Liver (tissue), 9 donors: ENCODE results near the gene TLR8. TPM values are rescaled to one million over a fixed set of nuclear protein-coding genes. Genes with fewer than 3 reads are reported as not detected.
"Not testable (repeated sequence)": the region's sequence is repeated elsewhere in the genome, so short reads cannot be mapped to it uniquely, and the experiment has no call there.

ENCODE experiments used
- DNase-seq: peaks from one replicate; pipeline ENCODE4 v3.0.0-alpha.2; 2017; ENCODE audit warnings: low spot score
- H3K27ac ChIP-seq, 2 donors: one replicate each; pipeline ENCODE4 v1.7.0; 2013; ENCODE audit warnings: inconsistent platforms in 2 of 2, low read length in 2 of 2, control low read depth in 1 of 2, low read depth in 1 of 2, mild to moderate bottlenecking in 1 of 2
- H3K27me3 ChIP-seq, 4 donors: one replicate each; pipeline versions ENCODE4 v1.6.1 to v1.7.0; 2013; ENCODE audit warnings: low read length in 3 of 4, inconsistent platforms in 1 of 4, mild to moderate bottlenecking in 1 of 4, moderate library complexity in 1 of 4; ENCODE audit not compliant: control insufficient read depth in 4 of 4, insufficient read depth in 4 of 4
- H3K36me3 ChIP-seq, 4 donors: one replicate each; pipeline versions ENCODE4 v1.6.1 to v1.7.0; 2013; ENCODE audit warnings: low read length in 3 of 4, mild to moderate bottlenecking in 3 of 4, low read depth in 1 of 4, moderate library complexity in 1 of 4; ENCODE audit not compliant: control insufficient read depth in 4 of 4, insufficient read depth in 3 of 4
- H3K4me1 ChIP-seq, 4 donors: one replicate each; pipeline versions ENCODE4 v1.6.1 to v1.7.0; 2013; ENCODE audit warnings: low read length in 3 of 4, mild to moderate bottlenecking in 3 of 4, moderate library complexity in 1 of 4; ENCODE audit not compliant: control insufficient read depth in 4 of 4, insufficient read depth in 4 of 4
- H3K4me3 ChIP-seq, 3 donors: one replicate each; pipeline versions ENCODE4 v1.6.1 to v1.7.0; 2013; ENCODE audit warnings: low read length in 3 of 3, control low read depth in 1 of 3, low read depth in 1 of 3, mild to moderate bottlenecking in 1 of 3
- H3K9ac ChIP-seq, 2 donors: one replicate each; pipeline ENCODE4 v1.7.0; 2013; ENCODE audit warnings: low read length in 2 of 2, mild to moderate bottlenecking in 2 of 2, moderate library complexity in 2 of 2, control low read depth in 1 of 2, low read depth in 1 of 2
- H3K9me3 ChIP-seq, 4 donors: one replicate each; pipeline versions ENCODE4 v1.6.1 to v1.7.0; 2013; ENCODE audit warnings: low read length in 3 of 4; ENCODE audit not compliant: control insufficient read depth in 4 of 4
- EGR1 ChIP-seq, 2 donors: IDR thresholded peaks; 2 replicates each; pipeline ENCODE4 v1.6.1; 2016 to 2018; ENCODE audit warnings: antibody characterized with exemption in 2 of 2, low read depth in 2 of 2
- FOXA2 ChIP-seq: IDR thresholded peaks from 2 replicates; pipeline ENCODE4 v1.6.1; 2016; ENCODE audit warnings: antibody characterized with exemption
- HNF4A ChIP-seq, 2 donors: conservative IDR thresholded peaks; 2 replicates each; pipeline ENCODE4 v1.6.1; 2016; ENCODE audit warnings: antibody characterized with exemption in 2 of 2, mild to moderate bottlenecking in 2 of 2
- HNF4G ChIP-seq: IDR thresholded peaks from 2 replicates; pipeline ENCODE4 v1.6.1; 2016; ENCODE audit warnings: antibody characterized with exemption
- JUND ChIP-seq, 2 donors: IDR thresholded peaks; 2 replicates each; pipeline ENCODE4 v1.6.1; 2016; ENCODE audit warnings: antibody characterized with exemption in 2 of 2
- RAD21 ChIP-seq, 2 donors: IDR thresholded peaks; 2 replicates each; pipeline ENCODE4 v1.6.1; 2016; ENCODE audit warnings: antibody characterized with exemption in 2 of 2, mild to moderate bottlenecking in 2 of 2
- RXRA ChIP-seq, 2 donors: IDR thresholded peaks; 2 replicates each; pipeline ENCODE4 v1.6.1; 2017 to 2018; ENCODE audit warnings: antibody characterized with exemption in 2 of 2, mild to moderate bottlenecking in 1 of 2
- TAF1 ChIP-seq: conservative IDR thresholded peaks from 2 replicates; pipeline ENCODE4 v1.6.1; 2016; ENCODE audit warnings: antibody characterized with exemption, mild to moderate bottlenecking
- YY1 ChIP-seq: IDR thresholded peaks from 2 replicates; pipeline ENCODE4 v1.6.1; 2016; ENCODE audit warnings: antibody characterized with exemption, mild to moderate bottlenecking
- WGBS: extraction: QIAGEN DNeasy Blood & Tissue Kit; methylation state at CpG from one replicate; pipeline ENCODE4 v1.1.7; 2013; 5-methylcytosine and 5-hydroxymethylcytosine counted together
- polyA plus RNA-seq, 2 donors: library from polyadenylated mRNA; stranded (reverse) in 1 of 2; unstranded in 1 of 2; fragments of 200-250 nt in 1 of 2; fragments of >200 nt in 1 of 2; fragmentation: Nextera tagmentation in 1 of 2; extraction: Ambion mirVana in 1 of 2; gene quantifications; one replicate each; pipeline versions ENCODE4 v1.2.1 to v1.2.3, GENCODE V29; 2013 to 2015
- total RNA-seq, 2 donors: library from RNA; depleted of rRNA; stranded (reverse); fragments of >200 nt; gene quantifications; one replicate each; pipeline ENCODE4 v1.2.3, GENCODE V29; 2014
- TF ChIP-seq, protein P1 (sequence below): IDR thresholded peaks from 2 replicates; pipeline ENCODE4 v1.6.1; 2016; ENCODE audit warnings: antibody characterized with exemption
- TF ChIP-seq, protein P2 (sequence below): IDR thresholded peaks from 2 replicates; pipeline ENCODE4 v1.6.1; 2016; ENCODE audit warnings: antibody characterized with exemption
- TF ChIP-seq, protein P3 (sequence below): IDR thresholded peaks from 2 replicates; pipeline ENCODE4 v1.6.1; 2016; ENCODE audit warnings: antibody characterized with exemption
- TF ChIP-seq, protein P4 (sequence below): fragments of 150-350 bp; IDR thresholded peaks from 2 replicates; pipeline ENCODE4 v1.5.1; 2017; ENCODE audit warnings: improper control_type of control experiment, low read depth, low read length; ENCODE audit not compliant: missing input control
- TF ChIP-seq, protein P5 (sequence below): IDR thresholded peaks from 2 replicates; pipeline ENCODE4 v1.6.1; 2016; ENCODE audit warnings: antibody characterized with exemption, mild to moderate bottlenecking
- donor health status: healthy.
- donor health status: healthy.
- donor health status: healthy.
- donor health status: healthy.
- donor health status: healthy.

Gene TLR8
- total and polyA plus RNA-seq, 4 donors: 0.28 to 4.6 (median 2.1) TPM

DNA sequence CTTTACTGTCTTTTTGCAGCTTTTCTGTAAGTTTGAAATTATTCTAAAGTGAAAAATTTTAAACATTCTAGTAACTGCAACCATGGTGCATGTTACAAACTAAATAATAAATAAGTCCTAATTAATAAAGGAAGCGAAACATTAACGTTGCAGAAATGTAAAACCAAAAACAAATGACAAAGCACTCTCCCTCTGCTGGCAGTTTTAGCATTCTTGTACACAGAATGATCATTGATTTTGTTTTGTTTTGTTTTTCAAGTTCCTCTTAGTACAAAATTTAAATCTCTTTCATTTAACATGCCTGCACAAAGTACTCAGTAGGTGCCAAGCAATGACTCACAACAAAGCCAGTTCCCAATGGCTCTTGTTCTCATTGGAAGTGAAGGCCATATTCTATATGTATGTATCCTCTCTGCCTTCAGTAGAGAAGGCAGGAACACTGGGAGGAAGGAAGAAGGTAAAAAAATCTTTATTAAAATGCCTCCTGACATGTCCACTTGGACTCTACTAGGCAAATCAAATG, 54.8 kb downstream of the TLR8 start:
- Histone ChIP-seq H3K36me3 (no peaks in the 10 kb centered on the region), H3K9ac (no peak overlapping the region), H3K9me3 (no peaks in the 10 kb centered on the region), H3K4me1 (peaks cover 0 to 8% (median 3%) of the 10 kb centered on the region in 4 donors), H3K4me3 (no peak overlapping the region), H3K27me3 (no peaks in the 10 kb centered on the region), H3K27ac (no peak overlapping the region)
- no peak for DNase-seq
- TF ChIP-seq, protein P1, sequence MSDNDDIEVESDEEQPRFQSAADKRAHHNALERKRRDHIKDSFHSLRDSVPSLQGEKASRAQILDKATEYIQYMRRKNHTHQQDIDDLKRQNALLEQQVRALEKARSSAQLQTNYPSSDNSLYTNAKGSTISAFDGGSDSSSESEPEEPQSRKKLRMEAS: no peak
- TF ChIP-seq YY1: no peak
- TF ChIP-seq EGR1 (IDR thresholded peaks at IDR 0.05; ENCODE audit: low read depth in 2 of 2): no peak
- TF ChIP-seq, protein P2, sequence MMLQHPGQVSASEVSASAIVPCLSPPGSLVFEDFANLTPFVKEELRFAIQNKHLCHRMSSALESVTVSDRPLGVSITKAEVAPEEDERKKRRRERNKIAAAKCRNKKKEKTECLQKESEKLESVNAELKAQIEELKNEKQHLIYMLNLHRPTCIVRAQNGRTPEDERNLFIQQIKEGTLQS: no peak
- no peak for TF ChIP-seq RXRA (IDR thresholded peaks at IDR 0.05)
- no peak for TF ChIP-seq FOXA2
- no peak for TF ChIP-seq HNF4G
- TF ChIP-seq, protein P3, sequence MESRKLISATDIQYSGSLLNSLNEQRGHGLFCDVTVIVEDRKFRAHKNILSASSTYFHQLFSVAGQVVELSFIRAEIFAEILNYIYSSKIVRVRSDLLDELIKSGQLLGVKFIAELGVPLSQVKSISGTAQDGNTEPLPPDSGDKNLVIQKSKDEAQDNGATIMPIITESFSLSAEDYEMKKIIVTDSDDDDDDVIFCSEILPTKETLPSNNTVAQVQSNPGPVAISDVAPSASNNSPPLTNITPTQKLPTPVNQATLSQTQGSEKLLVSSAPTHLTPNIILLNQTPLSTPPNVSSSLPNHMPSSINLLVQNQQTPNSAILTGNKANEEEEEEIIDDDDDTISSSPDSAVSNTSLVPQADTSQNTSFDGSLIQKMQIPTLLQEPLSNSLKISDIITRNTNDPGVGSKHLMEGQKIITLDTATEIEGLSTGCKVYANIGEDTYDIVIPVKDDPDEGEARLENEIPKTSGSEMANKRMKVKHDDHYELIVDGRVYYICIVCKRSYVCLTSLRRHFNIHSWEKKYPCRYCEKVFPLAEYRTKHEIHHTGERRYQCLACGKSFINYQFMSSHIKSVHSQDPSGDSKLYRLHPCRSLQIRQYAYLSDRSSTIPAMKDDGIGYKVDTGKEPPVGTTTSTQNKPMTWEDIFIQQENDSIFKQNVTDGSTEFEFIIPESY: no peak
- TF ChIP-seq, protein P4, sequence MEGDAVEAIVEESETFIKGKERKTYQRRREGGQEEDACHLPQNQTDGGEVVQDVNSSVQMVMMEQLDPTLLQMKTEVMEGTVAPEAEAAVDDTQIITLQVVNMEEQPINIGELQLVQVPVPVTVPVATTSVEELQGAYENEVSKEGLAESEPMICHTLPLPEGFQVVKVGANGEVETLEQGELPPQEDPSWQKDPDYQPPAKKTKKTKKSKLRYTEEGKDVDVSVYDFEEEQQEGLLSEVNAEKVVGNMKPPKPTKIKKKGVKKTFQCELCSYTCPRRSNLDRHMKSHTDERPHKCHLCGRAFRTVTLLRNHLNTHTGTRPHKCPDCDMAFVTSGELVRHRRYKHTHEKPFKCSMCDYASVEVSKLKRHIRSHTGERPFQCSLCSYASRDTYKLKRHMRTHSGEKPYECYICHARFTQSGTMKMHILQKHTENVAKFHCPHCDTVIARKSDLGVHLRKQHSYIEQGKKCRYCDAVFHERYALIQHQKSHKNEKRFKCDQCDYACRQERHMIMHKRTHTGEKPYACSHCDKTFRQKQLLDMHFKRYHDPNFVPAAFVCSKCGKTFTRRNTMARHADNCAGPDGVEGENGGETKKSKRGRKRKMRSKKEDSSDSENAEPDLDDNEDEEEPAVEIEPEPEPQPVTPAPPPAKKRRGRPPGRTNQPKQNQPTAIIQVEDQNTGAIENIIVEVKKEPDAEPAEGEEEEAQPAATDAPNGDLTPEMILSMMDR: no peak
- no peak for TF ChIP-seq HNF4A (conservative IDR thresholded peaks at IDR 0.05)
- WGBS: 43% methylated on average over 2 of the region's 2 CpGs

DNA sequence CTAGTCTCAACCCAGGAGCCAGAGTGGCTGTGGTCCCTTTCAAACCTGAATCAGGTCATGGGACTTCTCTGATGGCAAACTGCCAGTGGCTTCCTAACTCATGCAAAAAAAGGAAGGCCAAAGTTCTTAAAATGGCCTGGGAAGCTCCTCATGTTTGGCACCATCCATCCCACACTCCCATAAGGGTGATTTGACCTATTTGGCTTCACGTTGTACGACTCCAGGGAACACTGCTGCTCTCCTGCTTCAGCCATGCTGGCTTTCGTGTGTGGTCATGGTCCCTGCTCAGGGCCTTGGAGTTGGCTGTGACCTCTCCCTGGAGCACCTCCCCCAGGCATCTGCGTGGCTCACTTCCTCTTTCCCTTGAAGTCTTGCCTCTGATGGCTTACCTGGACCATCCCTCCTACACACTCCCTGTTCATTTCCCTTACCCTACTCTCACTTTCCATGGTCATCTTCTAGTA, 55.7 kb downstream of the TLR8 start:
- Histone ChIP-seq H3K9ac (no peak overlapping the region), H3K36me3 (no peaks in the 10 kb centered on the region), H3K27me3 (no peaks in the 10 kb centered on the region), H3K27ac (no peak overlapping the region), H3K4me1 (peaks cover 0 to 2% (median 0%) of the 10 kb centered on the region in 4 donors), H3K4me3 (no peak overlapping the region), H3K9me3 (no peaks in the 10 kb centered on the region)
- 55% methylated on average over 4 of the region's 4 CpGs for WGBS
- DNase-seq: no peak
- TF ChIP-seq, protein P5, sequence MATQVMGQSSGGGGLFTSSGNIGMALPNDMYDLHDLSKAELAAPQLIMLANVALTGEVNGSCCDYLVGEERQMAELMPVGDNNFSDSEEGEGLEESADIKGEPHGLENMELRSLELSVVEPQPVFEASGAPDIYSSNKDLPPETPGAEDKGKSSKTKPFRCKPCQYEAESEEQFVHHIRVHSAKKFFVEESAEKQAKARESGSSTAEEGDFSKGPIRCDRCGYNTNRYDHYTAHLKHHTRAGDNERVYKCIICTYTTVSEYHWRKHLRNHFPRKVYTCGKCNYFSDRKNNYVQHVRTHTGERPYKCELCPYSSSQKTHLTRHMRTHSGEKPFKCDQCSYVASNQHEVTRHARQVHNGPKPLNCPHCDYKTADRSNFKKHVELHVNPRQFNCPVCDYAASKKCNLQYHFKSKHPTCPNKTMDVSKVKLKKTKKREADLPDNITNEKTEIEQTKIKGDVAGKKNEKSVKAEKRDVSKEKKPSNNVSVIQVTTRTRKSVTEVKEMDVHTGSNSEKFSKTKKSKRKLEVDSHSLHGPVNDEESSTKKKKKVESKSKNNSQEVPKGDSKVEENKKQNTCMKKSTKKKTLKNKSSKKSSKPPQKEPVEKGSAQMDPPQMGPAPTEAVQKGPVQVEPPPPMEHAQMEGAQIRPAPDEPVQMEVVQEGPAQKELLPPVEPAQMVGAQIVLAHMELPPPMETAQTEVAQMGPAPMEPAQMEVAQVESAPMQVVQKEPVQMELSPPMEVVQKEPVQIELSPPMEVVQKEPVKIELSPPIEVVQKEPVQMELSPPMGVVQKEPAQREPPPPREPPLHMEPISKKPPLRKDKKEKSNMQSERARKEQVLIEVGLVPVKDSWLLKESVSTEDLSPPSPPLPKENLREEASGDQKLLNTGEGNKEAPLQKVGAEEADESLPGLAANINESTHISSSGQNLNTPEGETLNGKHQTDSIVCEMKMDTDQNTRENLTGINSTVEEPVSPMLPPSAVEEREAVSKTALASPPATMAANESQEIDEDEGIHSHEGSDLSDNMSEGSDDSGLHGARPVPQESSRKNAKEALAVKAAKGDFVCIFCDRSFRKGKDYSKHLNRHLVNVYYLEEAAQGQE: no peak
- TF ChIP-seq TAF1: no peak
- no peak for TF ChIP-seq RAD21 (IDR thresholded peaks at IDR 0.05)
- TF ChIP-seq RXRA (IDR thresholded peaks at IDR 0.05): no peak
- TF ChIP-seq HNF4G: no peak
- no peak for TF ChIP-seq JUND (IDR thresholded peaks at IDR 0.05)

DNA sequence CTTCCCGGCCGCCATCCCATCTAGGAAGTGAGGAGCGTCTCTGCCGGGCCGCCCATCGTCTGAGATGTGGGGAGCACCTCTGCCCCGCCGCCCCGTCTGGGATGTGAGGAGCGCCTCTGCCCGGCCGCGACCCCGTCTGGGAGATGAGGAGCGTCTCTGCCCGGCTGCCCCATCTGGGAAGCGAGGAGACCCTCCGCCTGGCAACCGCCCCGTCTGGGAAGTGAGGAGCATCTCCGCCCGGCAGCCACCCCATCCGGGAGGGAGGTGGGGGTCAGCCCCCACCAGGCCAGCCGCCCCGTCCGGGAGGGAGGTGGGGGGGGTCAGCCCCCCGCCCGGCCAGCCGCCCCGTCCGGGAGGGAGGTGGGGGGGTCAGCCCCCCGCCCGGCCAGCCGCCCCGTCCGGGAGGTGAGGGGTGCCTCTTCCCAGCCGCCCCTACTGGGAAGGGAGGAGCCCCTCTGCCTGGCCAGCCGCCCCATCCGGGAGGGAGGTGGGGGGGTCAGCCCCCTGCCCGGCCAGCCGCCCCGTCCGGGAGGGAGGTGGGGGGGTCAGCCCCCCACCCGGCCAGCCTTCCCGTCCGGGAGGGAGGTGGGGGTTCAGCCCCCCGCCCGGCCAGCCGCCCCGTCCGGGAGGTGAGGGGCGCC, 56.9 kb downstream of the TLR8 start:
- not testable (repeated sequence) for H3K27me3 ChIP-seq, H3K4me3 ChIP-seq, H3K9me3 ChIP-seq, DNase-seq, H3K9ac ChIP-seq, H3K27ac ChIP-seq, H3K36me3 ChIP-seq, H3K4me1 ChIP-seq
- WGBS: 96% methylated on average over 36 of the region's 52 CpGs
